Peyer's patch (tissue), 4 donors: ENCODE results near the gene NME8. TPM values are rescaled to one million over a fixed set of nuclear protein-coding genes. Genes with fewer than 3 reads are reported as not detected.
A peak's percentile ranks its signal among the peaks of the same experiment; 100 is the strongest.

Experiments
- DNase-seq, 3 donors: peaks; one replicate each; pipeline ENCODE4 v3.0.0-alpha.2; 2017 to 2019
- H3K27ac ChIP-seq, 4 donors: fragments of 200-600 bp; sonication (generic); one replicate each; pipeline ENCODE4 v1.5.1; 2016 to 2019
- H3K27me3 ChIP-seq, 2 donors: fragments of 200-600 bp; sonication (generic); one replicate each; pipeline ENCODE4 v1.5.1; 2019
- H3K36me3 ChIP-seq, 3 donors: fragments of 200-600 bp; sonication (generic); one replicate each; pipeline ENCODE4 v1.5.1; 2016 to 2019
- H3K4me1 ChIP-seq, 4 donors: fragments of 200-600 bp; sonication (generic); one replicate each; pipeline ENCODE4 v1.5.1; 2016 to 2019
- H3K4me3 ChIP-seq, 4 donors: fragments of 200-600 bp; sonication (generic); 1 replicate in 3 of 4; 2 replicates in 1 of 4; pipeline ENCODE4 v1.5.1; 2016 to 2019; ENCODE audit warnings: mild to moderate bottlenecking in 1 of 4
- H3K9me3 ChIP-seq, 4 donors: fragments of 200-600 bp; sonication (generic); one replicate each; pipeline ENCODE4 v1.5.1; 2016 to 2019; ENCODE audit warnings: mild to moderate bottlenecking in 1 of 4
- POLR2A ChIP-seq, 2 donors: fragments of 450-650 bp; IDR thresholded peaks; one replicate each; pipeline ENCODE4 v1.5.1; 2017; ENCODE audit warnings: antibody characterized with exemption in 2 of 2, mild to moderate bottlenecking in 2 of 2, moderate library complexity in 2 of 2
- total RNA-seq, 4 donors: library from RNA; depleted of rRNA; stranded (reverse); fragments of >200 nt; gene quantifications; one replicate each; pipeline ENCODE4 v1.1.0, GENCODE V29; 2016
- TF ChIP-seq, protein P1 (sequence below), 6 experiments: fragments of 450-650 bp in 4 of 6; fragments of 200-600 bp in 2 of 6; sonication (generic) in 1 of 6; IDR thresholded peaks; one replicate each; pipeline ENCODE4 v1.5.1; 2017 to 2019; ENCODE audit warnings: antibody characterized with exemption in 6 of 6, mild to moderate bottlenecking in 3 of 6, moderate library complexity in 1 of 6

NME8 gene
- total RNA-seq, 4 donors from 2014 or later, result 1.7 TPM; not detected in 3

DNA sequence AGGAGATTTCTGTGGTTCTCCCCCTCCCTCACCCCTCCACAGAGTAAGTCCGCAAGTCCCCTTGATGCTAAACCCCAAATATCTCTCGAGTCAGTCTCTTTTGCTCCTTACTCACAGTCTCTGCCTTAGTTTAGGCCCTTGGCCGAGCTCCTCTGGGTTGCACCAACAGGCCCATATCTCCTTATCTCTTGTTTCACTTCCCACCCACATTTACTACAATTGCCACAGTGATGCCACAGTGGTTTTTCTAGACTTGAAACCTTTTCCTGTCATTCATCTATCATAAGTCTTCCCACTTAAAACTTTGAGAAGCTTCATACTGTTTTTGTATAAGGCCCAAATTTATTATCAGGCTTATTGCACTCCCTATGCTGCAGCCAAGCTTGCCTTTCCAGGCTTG lies 23.4 kb upstream of the NME8 start:
- Histone ChIP-seq H3K27me3 (no peaks in the 10 kb centered on the region), H3K9me3 (no peaks in the 10 kb centered on the region), H3K27ac (no peak overlapping the region), H3K4me3 (no peak overlapping the region), H3K4me1 (no peaks in the 10 kb centered on the region), H3K36me3 (no peaks in the 10 kb centered on the region)
- TF ChIP-seq POLR2A (IDR thresholded peaks at IDR 0.05), result no peak
- TF ChIP-seq, protein P1, sequence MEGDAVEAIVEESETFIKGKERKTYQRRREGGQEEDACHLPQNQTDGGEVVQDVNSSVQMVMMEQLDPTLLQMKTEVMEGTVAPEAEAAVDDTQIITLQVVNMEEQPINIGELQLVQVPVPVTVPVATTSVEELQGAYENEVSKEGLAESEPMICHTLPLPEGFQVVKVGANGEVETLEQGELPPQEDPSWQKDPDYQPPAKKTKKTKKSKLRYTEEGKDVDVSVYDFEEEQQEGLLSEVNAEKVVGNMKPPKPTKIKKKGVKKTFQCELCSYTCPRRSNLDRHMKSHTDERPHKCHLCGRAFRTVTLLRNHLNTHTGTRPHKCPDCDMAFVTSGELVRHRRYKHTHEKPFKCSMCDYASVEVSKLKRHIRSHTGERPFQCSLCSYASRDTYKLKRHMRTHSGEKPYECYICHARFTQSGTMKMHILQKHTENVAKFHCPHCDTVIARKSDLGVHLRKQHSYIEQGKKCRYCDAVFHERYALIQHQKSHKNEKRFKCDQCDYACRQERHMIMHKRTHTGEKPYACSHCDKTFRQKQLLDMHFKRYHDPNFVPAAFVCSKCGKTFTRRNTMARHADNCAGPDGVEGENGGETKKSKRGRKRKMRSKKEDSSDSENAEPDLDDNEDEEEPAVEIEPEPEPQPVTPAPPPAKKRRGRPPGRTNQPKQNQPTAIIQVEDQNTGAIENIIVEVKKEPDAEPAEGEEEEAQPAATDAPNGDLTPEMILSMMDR (IDR thresholded peaks at IDR 0.05), result no peak
- no peak for DNase-seq

DNA sequence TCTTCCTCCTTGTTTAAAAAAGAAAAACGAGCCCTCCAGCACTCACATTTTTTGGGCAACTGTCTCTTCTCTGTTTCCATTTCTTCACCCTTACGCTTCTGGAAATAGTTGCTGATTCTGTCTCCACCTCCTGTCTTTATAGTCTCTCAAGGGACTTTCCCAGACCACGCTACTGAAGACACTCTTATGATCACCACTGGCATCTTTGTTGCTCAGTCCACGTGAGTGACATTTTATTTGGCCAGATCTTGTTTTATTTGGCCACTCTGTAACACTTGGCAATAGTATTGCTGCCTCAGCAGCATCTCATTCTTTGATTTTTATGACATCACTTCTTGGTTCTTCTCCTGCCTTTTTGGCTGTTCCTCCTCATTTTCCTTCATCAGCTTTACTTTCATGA lies 21.6 kb upstream of the NME8 start:
- H3K27me3 ChIP-seq, result no peaks in the 10 kb centered on the region
- H3K36me3 ChIP-seq, result no peaks in the 10 kb centered on the region
- no peak overlapping the region for H3K4me3 ChIP-seq
- no peaks in the 10 kb centered on the region for H3K4me1 ChIP-seq
- no peak for DNase-seq
- no peak for TF ChIP-seq POLR2A (IDR thresholded peaks at IDR 0.05)
- TF ChIP-seq, protein P1 (IDR thresholded peaks at IDR 0.05), result no peak
- H3K9me3 ChIP-seq, result no peaks in the 10 kb centered on the region
- no peak overlapping the region for H3K27ac ChIP-seq

DNA sequence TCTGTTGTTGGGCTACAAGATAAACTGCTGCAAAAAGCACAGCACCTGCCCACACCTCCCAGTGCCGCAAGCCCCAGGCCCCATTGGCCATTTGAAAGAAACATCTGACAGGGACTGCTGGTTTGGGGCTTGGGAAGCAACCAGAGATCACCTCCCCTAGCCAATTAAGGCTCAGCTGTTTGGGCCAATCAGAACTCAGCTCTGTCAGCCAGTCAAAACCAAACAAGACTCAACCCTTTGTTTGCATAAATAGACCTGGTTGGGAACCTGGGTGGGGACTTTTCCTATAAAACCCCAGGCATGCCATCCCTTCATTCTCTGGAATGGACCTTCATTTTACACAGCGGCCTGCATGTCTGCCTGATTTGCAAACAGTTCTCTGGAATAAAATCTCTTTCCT lies 17.2 kb upstream of the NME8 start:
- no peak for DNase-seq
- H3K9me3 ChIP-seq, result no peaks in the 10 kb centered on the region
- H3K27ac ChIP-seq, result no peak overlapping the region
- TF ChIP-seq POLR2A (IDR thresholded peaks at IDR 0.05), result no peak
- TF ChIP-seq, protein P1 (IDR thresholded peaks at IDR 0.05), result no peak
- H3K4me3 ChIP-seq, result no peak overlapping the region
- H3K27me3 ChIP-seq, result no peaks in the 10 kb centered on the region
- H3K36me3 ChIP-seq, result no peaks in the 10 kb centered on the region
- H3K4me1 ChIP-seq, result no peaks in the 10 kb centered on the region

DNA sequence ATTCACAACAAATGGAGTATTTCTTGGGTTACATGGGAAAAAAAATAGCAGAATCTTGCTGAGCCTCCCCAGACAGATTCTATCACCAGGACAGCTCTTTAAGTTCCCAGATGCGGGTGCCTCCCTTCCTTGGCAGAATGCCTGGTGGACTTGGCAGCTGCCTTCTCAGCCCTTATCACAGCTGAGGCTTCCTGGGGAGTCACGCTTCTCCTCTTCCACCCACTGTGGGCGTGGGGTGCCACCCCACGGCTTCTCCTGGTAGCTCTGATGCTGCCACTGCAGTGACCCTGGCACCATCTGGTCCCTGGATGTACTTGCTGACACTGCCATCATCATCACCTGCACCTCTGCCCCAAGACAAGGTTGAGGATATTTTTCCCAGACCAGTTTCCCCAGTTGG lies 16.2 kb upstream of the NME8 start:
- Histone ChIP-seq H3K4me1 (no peaks in the 10 kb centered on the region), H3K9me3 (no peaks in the 10 kb centered on the region), H3K27me3 (no peaks in the 10 kb centered on the region), H3K36me3 (no peaks in the 10 kb centered on the region), H3K27ac (no peak overlapping the region), H3K4me3 (no peak overlapping the region)
- TF ChIP-seq, protein P1 (IDR thresholded peaks at IDR 0.05), result peak in 1 of 6 experiments; percentile 17
- no peak for TF ChIP-seq POLR2A (IDR thresholded peaks at IDR 0.05)
- DNase-seq, result peak; percentile 17 to 69 (median 55)

DNA sequence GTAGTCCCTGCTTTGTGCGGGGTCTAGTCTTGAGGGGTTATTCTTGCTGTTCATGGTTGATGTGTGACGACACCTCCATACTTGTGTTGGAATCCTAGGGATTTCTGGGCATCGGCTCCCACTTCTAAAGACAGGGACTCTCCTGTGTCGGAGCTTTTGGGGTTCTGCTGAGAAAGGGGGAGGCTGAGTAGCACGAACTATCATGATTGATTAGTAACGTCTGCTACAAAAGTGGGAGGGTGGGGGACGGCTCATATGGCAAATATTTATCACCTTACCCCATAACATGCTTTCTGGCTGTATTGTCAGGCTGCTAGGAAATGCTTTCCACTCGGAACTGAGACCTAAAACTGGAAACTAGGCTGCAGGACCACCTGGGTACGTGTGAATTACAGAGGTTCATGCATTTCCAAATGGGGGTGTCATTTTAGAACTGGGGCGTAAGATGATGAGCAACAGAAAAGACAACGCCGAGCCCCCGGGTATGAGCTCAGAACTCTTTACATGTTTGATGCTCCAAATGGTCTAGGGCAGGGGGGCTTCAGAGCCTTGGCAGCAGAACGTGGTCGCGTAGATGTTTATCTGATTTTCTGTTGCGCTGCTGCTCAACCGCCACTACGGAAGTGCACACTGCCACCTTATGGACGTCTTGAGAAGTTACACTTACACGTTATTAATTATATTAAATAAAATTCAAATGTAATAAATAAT lies 15.1 kb upstream of the NME8 start:
- no peak overlapping the region for H3K27ac ChIP-seq
- peak in 1 of 3 donors; percentile 52 for DNase-seq
- no peaks in the 10 kb centered on the region for H3K4me1 ChIP-seq
- TF ChIP-seq POLR2A (IDR thresholded peaks at IDR 0.05), result no peak
- TF ChIP-seq, protein P1 (IDR thresholded peaks at IDR 0.05), result peak; percentile 38 to 75 (median 46)
- H3K27me3 ChIP-seq, result no peaks in the 10 kb centered on the region
- no peaks in the 10 kb centered on the region for H3K36me3 ChIP-seq
- H3K9me3 ChIP-seq, result no peaks in the 10 kb centered on the region
- H3K4me3 ChIP-seq, result peak overlapping the region; percentile 19 to 47 (median 24)

DNA sequence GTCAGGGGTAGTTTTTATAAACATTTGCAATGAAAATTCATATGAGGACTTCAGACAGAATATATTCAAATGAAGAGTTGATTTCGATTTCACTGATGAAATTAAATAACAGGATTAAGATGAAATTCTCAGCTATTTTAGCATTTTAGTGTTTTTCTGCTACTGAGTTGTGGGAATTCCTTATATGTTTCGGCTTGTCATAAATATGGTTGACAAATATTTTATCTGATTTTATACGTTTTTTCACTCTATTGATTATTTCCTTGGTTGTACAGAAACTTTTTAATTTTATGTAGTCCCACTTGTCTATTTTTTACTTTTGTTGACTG lies 14.6 kb upstream of the NME8 start:
- Histone ChIP-seq H3K27ac (no peak overlapping the region), H3K4me3 (no peak overlapping the region), H3K36me3 (no peaks in the 10 kb centered on the region), H3K9me3 (no peaks in the 10 kb centered on the region), H3K27me3 (no peaks in the 10 kb centered on the region), H3K4me1 (no peaks in the 10 kb centered on the region)
- DNase-seq, result no peak
- TF ChIP-seq POLR2A (IDR thresholded peaks at IDR 0.05), result no peak
